ENCODE data around the gene PNN. TPM values are rescaled to one million over a fixed set of nuclear protein-coding genes. Genes with fewer than 3 reads are reported as not detected.

Gene PNN
- total RNA-seq, 1 experiment from 2014 or later: 93.5 TPM

- no peak for TF ChIP-seq CTCF (IDR thresholded peaks at IDR 0.05; ENCODE audit: unreplicated experiment)
- DNase-seq: no peak
- CTCF ChIA-PET: no interaction called here
- peaks cover 4% of the 10 kb centered on the region for H3K36me3 Mint-ChIP-seq (ENCODE audit: insufficient read depth, unreplicated experiment)
- intact Hi-C loops (cut with micrococcal nuclease; ENCODE audit: unreplicated experiment): no loop called here
- no peaks in the 10 kb centered on the region for H3K27me3 Mint-ChIP-seq (ENCODE audit: unreplicated experiment)
- BruUV-seq (replicated peaks): no TSS peak
- no peak overlapping the region for H3K27ac Mint-ChIP-seq (ENCODE audit: unreplicated experiment)
- peaks cover 2% of the 10 kb centered on the region for H3K9me3 Mint-ChIP-seq (ENCODE audit: low read depth, unreplicated experiment)
- no peak overlapping the region for H3K4me3 Mint-ChIP-seq (ENCODE audit: low read depth, unreplicated experiment)
- no peaks in the 10 kb centered on the region for H3K4me1 Mint-ChIP-seq (ENCODE audit: low read depth, unreplicated experiment)
Observed at GRCh38 chr14:39145266-39145966, 29.6 kb upstream of the PNN start.

GRCh38 chr14:39154594-39155189 lies 20.4 kb upstream of the PNN start:
- BruUV-seq (replicated peaks): no TSS peak

GRCh38 chr14:39157491-39157890 lies 17.6 kb upstream of the PNN start:
- no peaks in the 10 kb centered on the region for H3K4me1 Mint-ChIP-seq (ENCODE audit: low read depth, unreplicated experiment)
- peaks cover 14% of the 10 kb centered on the region for H3K36me3 Mint-ChIP-seq (ENCODE audit: insufficient read depth, unreplicated experiment)
- no peaks in the 10 kb centered on the region for H3K9me3 Mint-ChIP-seq (ENCODE audit: low read depth, unreplicated experiment)
- BruUV-seq (replicated peaks): no TSS peak
- H3K27me3 Mint-ChIP-seq (ENCODE audit: unreplicated experiment): no peaks in the 10 kb centered on the region
- intact Hi-C loops (cut with micrococcal nuclease; ENCODE audit: unreplicated experiment): no loop called here
- CTCF ChIA-PET: interaction anchor here (0.6 to 0.7 kb wide), 3 partner anchors 9 to 44 kb away, joined by 4 to 6 read pairs (median 4); no protein-coding TSS in a partner anchor
- DNase-seq: no peak
- no peak overlapping the region for H3K27ac Mint-ChIP-seq (ENCODE audit: unreplicated experiment)
- H3K4me3 Mint-ChIP-seq (ENCODE audit: low read depth, unreplicated experiment): no peak overlapping the region
- no peak for TF ChIP-seq CTCF (IDR thresholded peaks at IDR 0.05; ENCODE audit: unreplicated experiment)

More at GRCh38 chr14:39154594-39155189, 20.4 kb upstream of the PNN start:
- DNase-seq: no peak
- CTCF ChIA-PET: no interaction called here
- no peaks in the 10 kb centered on the region for H3K9me3 Mint-ChIP-seq (ENCODE audit: low read depth, unreplicated experiment)
- no peak overlapping the region for H3K4me3 Mint-ChIP-seq (ENCODE audit: low read depth, unreplicated experiment)
- intact Hi-C loops (cut with micrococcal nuclease; ENCODE audit: unreplicated experiment): no loop called here
- H3K36me3 Mint-ChIP-seq (ENCODE audit: insufficient read depth, unreplicated experiment): peaks cover 10% of the 10 kb centered on the region
- H3K4me1 Mint-ChIP-seq (ENCODE audit: low read depth, unreplicated experiment): no peaks in the 10 kb centered on the region
- no peak overlapping the region for H3K27ac Mint-ChIP-seq (ENCODE audit: unreplicated experiment)
- TF ChIP-seq CTCF (IDR thresholded peaks at IDR 0.05; ENCODE audit: unreplicated experiment): no peak
- no peaks in the 10 kb centered on the region for H3K27me3 Mint-ChIP-seq (ENCODE audit: unreplicated experiment)

- Mint-ChIP-seq H3K4me3 (ENCODE audit: low read depth, unreplicated experiment) (no peak overlapping the region), H3K9me3 (ENCODE audit: low read depth, unreplicated experiment) (no peaks in the 10 kb centered on the region), H3K4me1 (ENCODE audit: low read depth, unreplicated experiment) (no peaks in the 10 kb centered on the region), H3K27ac (ENCODE audit: unreplicated experiment) (no peak overlapping the region), H3K27me3 (ENCODE audit: unreplicated experiment) (no peaks in the 10 kb centered on the region), H3K36me3 (ENCODE audit: insufficient read depth, unreplicated experiment) (peaks cover 14% of the 10 kb centered on the region)
- no peak for DNase-seq
- CTCF ChIA-PET: no interaction called here
- intact Hi-C loops (cut with micrococcal nuclease; ENCODE audit: unreplicated experiment): no loop called here
- BruUV-seq (replicated peaks): no TSS peak
- no peak for TF ChIP-seq CTCF (IDR thresholded peaks at IDR 0.05; ENCODE audit: unreplicated experiment)
Observed at GRCh38 chr14:39158222-39158858, 16.7 kb upstream of the PNN start.

Data from Calu3 (cell line).